ENCODE results near the gene UQCRC1. TPM values are rescaled to one million over a fixed set of nuclear protein-coding genes. Genes with fewer than 3 reads are reported as not detected.

Gene UQCRC1
- total RNA-seq, 1 experiment from 2014 or later = 278 TPM

DNA sequence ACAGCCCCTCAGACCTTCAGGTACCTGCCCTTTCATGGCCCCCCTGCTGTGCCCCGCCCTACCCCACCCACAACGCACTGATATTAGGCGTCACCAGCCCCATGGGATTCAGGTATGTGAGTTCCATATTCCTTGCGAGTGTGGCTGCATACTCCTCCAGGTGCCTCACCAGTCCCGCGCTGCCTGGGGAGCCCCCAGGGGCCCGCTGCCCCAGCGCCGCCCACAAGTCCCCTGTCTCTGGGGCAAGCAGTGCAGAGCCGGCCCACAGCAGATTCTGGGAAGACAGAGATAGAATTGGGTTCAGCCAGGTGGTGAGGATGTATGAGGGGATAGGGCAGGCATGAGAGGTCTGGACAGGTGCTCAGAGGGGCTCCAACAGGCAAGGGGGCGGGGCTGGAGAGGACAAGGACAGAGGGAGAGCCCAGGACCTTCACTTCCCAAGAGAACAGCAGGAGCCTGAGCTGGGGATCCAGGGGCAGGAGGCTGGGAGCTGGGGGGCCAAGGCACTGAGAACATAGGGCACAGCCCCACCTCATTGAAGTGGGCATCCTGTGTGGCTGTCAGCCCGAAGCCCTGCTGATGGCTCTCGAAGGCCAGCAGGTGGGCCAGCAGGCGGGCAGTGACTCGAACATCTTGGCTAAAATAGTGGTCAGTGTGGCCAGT lies 38.9 kb upstream of the UQCRC1 start:
- H3K4me1 ChIP-seq = no peaks in the 10 kb centered on the region
- no peaks in the 10 kb centered on the region for H3K27me3 ChIP-seq (replicated peaks; ENCODE audit: control insufficient read depth, insufficient read depth, low read length)
- BruUV-seq (replicated peaks) = no TSS peak
- intact Hi-C loops (cut with micrococcal nuclease; ENCODE audit: unreplicated experiment) = no loop called here
- H3K9me3 Mint-ChIP-seq (ENCODE audit: unreplicated experiment) = no peaks in the 10 kb centered on the region
- H3K4me1 Mint-ChIP-seq (ENCODE audit: low read depth, unreplicated experiment) = no peaks in the 10 kb centered on the region
- H3K27ac Mint-ChIP-seq (ENCODE audit: unreplicated experiment) = no peak overlapping the region
- TF ChIP-seq, protein P1, sequence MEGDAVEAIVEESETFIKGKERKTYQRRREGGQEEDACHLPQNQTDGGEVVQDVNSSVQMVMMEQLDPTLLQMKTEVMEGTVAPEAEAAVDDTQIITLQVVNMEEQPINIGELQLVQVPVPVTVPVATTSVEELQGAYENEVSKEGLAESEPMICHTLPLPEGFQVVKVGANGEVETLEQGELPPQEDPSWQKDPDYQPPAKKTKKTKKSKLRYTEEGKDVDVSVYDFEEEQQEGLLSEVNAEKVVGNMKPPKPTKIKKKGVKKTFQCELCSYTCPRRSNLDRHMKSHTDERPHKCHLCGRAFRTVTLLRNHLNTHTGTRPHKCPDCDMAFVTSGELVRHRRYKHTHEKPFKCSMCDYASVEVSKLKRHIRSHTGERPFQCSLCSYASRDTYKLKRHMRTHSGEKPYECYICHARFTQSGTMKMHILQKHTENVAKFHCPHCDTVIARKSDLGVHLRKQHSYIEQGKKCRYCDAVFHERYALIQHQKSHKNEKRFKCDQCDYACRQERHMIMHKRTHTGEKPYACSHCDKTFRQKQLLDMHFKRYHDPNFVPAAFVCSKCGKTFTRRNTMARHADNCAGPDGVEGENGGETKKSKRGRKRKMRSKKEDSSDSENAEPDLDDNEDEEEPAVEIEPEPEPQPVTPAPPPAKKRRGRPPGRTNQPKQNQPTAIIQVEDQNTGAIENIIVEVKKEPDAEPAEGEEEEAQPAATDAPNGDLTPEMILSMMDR (IDR thresholded peaks at IDR 0.05; ENCODE audit: insufficient read depth in 1 of 2, low read depth in 1 of 2, low read length in 1 of 2, severe bottlenecking in 1 of 2, unreplicated experiment in 1 of 2) = no peak
- peaks cover 5% of the 10 kb centered on the region for H3K36me3 ChIP-seq (ENCODE audit: control insufficient read depth, insufficient read depth, low read length)
- peaks cover 47% of the 10 kb centered on the region for H3K36me3 Mint-ChIP-seq (ENCODE audit: insufficient read depth, unreplicated experiment)
- POLR2A ChIA-PET = no interaction called here
- H3K4me3 ChIP-seq (ENCODE audit: low read depth, low read length) = no peak overlapping the region
- no peak overlapping the region for H3K4me3 Mint-ChIP-seq (ENCODE audit: unreplicated experiment)
- no peaks in the 10 kb centered on the region for H3K27me3 Mint-ChIP-seq (ENCODE audit: insufficient read depth, unreplicated experiment)
- H3K9me3 ChIP-seq = no peaks in the 10 kb centered on the region
- DNase-seq = no peak
- CTCF ChIA-PET = no interaction called here

DNA sequence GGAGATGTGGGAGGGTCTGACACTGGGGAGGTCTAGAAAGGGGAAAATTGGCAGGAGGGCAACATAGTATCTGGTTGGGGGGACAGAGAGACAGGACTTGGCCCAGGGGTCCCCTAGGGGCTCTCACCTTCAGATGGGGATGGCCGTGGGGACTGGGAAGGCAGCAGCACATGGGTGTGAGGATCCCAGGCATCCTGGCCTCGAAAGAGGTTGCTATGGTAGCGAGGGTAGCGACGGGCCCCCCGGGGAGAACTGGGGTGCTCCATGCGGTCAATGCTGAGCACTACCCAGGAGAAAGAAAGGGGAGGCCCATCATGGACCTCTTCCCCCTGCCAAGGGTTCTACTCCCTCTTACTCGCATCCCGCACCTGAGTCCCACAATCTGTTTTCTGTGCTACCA lies 38.3 kb upstream of the UQCRC1 start:
- Histone ChIP-seq H3K4me1 (no peaks in the 10 kb centered on the region), H3K9me3 (no peaks in the 10 kb centered on the region), H3K27me3 (replicated peaks; ENCODE audit: control insufficient read depth, insufficient read depth, low read length) (no peaks in the 10 kb centered on the region), H3K36me3 (ENCODE audit: control insufficient read depth, insufficient read depth, low read length) (peaks cover 7% of the 10 kb centered on the region), H3K4me3 (ENCODE audit: low read depth, low read length) (no peak overlapping the region)
- ChIA-PET CTCF (no interaction called here), POLR2A (no interaction called here)
- Mint-ChIP-seq H3K27ac (ENCODE audit: unreplicated experiment) (no peak overlapping the region), H3K4me3 (ENCODE audit: unreplicated experiment) (no peak overlapping the region), H3K27me3 (ENCODE audit: insufficient read depth, unreplicated experiment) (no peaks in the 10 kb centered on the region), H3K4me1 (ENCODE audit: low read depth, unreplicated experiment) (no peaks in the 10 kb centered on the region), H3K9me3 (ENCODE audit: unreplicated experiment) (no peaks in the 10 kb centered on the region), H3K36me3 (ENCODE audit: insufficient read depth, unreplicated experiment) (peaks cover 44% of the 10 kb centered on the region)
- TF ChIP-seq, protein P1 (IDR thresholded peaks at IDR 0.05; ENCODE audit: insufficient read depth in 1 of 2, low read depth in 1 of 2, low read length in 1 of 2, severe bottlenecking in 1 of 2, unreplicated experiment in 1 of 2) = no peak
- no peak for DNase-seq
- intact Hi-C loops (cut with micrococcal nuclease; ENCODE audit: unreplicated experiment) = no loop called here
- BruUV-seq (replicated peaks) = no TSS peak

DNA sequence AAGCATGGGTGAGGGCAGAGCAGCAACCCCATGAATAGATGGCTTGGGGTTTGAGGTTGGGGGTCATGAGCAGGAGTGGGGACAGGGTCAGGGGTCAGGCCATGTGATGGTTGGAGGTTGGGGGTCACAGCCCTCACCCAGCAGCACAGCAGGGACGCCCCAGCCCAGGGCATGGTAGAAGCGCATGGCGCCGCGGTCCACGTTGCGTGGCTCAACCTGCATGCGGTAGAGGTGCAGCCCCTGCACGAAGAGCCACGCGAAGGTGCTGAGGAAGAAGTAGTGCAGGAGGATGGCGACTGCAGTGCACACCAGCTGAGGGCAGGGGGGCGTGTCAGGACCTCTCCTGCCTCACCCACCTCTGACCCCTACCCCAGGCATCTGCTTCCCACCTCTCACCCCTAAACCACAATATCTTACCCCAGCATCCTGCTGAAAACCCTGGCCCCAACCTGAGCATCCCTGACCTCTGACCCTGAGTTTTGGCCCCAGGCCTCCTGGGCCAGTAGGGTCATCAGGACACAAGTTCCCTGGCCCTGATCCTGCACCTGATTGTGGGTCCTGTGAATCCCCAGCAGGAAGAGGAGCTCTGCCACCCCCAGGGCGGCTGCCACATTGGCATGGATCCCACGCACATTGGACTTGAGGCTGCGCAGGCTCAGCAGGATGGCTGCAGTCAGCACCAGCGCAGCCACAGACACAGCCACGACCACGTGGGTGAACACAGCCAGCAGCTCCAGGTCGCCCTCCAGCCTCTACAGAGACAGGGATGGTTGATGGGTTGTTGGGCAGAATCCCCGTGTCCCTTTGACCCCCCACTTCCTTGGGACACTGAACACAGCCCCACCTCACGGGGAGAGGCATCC lies 35.7 kb upstream of the UQCRC1 start:
- Histone ChIP-seq H3K4me3 (ENCODE audit: low read depth, low read length) (no peak overlapping the region), H3K4me1 (no peaks in the 10 kb centered on the region), H3K9me3 (no peaks in the 10 kb centered on the region), H3K36me3 (ENCODE audit: control insufficient read depth, insufficient read depth, low read length) (peaks cover 5% of the 10 kb centered on the region), H3K27me3 (replicated peaks; ENCODE audit: control insufficient read depth, insufficient read depth, low read length) (no peaks in the 10 kb centered on the region)
- Mint-ChIP-seq H3K27me3 (ENCODE audit: insufficient read depth, unreplicated experiment) (no peaks in the 10 kb centered on the region), H3K9me3 (ENCODE audit: unreplicated experiment) (no peaks in the 10 kb centered on the region), H3K4me3 (ENCODE audit: unreplicated experiment) (no peak overlapping the region), H3K27ac (ENCODE audit: unreplicated experiment) (no peak overlapping the region), H3K4me1 (ENCODE audit: low read depth, unreplicated experiment) (no peaks in the 10 kb centered on the region), H3K36me3 (ENCODE audit: insufficient read depth, unreplicated experiment) (peaks cover 44% of the 10 kb centered on the region)
- ChIA-PET POLR2A (no interaction called here), CTCF (no interaction called here)
- intact Hi-C loops (cut with micrococcal nuclease; ENCODE audit: unreplicated experiment) = no loop called here
- no TSS peak for BruUV-seq (replicated peaks)
- no peak for DNase-seq
- TF ChIP-seq, protein P1 (IDR thresholded peaks at IDR 0.05; ENCODE audit: insufficient read depth in 1 of 2, low read depth in 1 of 2, low read length in 1 of 2, severe bottlenecking in 1 of 2, unreplicated experiment in 1 of 2) = no peak

Data from Caco-2 (cell line).